ENCODE measurements around the gene TWF2. TPM values are rescaled to one million over a fixed set of nuclear protein-coding genes. Genes with fewer than 3 reads are reported as not detected.

The TWF2 gene
- total RNA-seq, 1 experiment from 2014 or later: 44.8 TPM

DNA sequence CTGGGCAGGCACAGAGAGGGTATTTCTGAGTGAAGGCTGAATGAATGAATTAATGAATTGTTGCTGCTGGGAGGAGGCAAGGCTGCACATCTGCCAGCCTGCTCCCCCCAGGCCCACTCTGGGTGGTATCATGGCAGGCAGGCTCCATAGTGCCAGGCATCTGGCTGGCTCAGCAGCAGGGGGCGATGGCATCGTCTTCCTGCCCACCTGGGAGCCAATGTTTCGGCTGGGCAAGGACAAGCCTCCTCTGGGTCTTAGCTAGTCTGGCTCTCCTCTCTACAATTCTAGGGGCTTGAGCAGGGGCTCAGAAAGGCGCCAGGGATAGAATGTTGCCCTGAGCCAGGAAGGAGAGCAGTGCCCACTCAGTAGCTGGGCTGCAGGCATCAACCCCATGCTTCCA is 11.8 kb downstream of the TWF2 start:
- no peak overlapping the region for H2AK5ac ChIP-seq (ENCODE audit: insufficient read length, low read length)
- H2BK120ac ChIP-seq (ENCODE audit: low read depth, low read length, poor library complexity, severe bottlenecking): no peak overlapping the region
- no peak overlapping the region for H2BK5ac ChIP-seq (ENCODE audit: insufficient read length, low read length)
- H3K18ac ChIP-seq (ENCODE audit: insufficient read length, low read depth, low read length): no peak overlapping the region
- H4K91ac ChIP-seq (ENCODE audit: insufficient read length, low read depth, low read length): no peak overlapping the region
- H3K4me3 Mint-ChIP-seq: no peak overlapping the region
- no peak overlapping the region for H4K8ac ChIP-seq (replicated peaks; ENCODE audit: insufficient read length, low read depth, low read length)
- no peaks in the 10 kb centered on the region; the same call in none of the 2 replicates for H3K27me3 Mint-ChIP-seq (ENCODE audit: low read depth)
- no peaks in the 10 kb centered on the region for H3K79me2 ChIP-seq (ENCODE audit: insufficient read depth, low read length)
- H2BK12ac ChIP-seq (ENCODE audit: insufficient read length, low read depth, low read length): no peak overlapping the region
- no peak overlapping the region for H3K23ac ChIP-seq (ENCODE audit: insufficient read length, low read depth, low read length)
- H3K23me2 ChIP-seq (ENCODE audit: insufficient read length, low read depth, low read length, poor library complexity, severe bottlenecking): no peaks in the 10 kb centered on the region
- H2AFZ ChIP-seq (ENCODE audit: low read length): no peak overlapping the region
- no peak overlapping the region for H3K9ac ChIP-seq (ENCODE audit: extremely low read depth, insufficient read length, low read length)
- no peak overlapping the region for H2BK20ac ChIP-seq (ENCODE audit: low read depth, low read length, poor library complexity, severe bottlenecking)
- TF ChIP-seq, protein P1, sequence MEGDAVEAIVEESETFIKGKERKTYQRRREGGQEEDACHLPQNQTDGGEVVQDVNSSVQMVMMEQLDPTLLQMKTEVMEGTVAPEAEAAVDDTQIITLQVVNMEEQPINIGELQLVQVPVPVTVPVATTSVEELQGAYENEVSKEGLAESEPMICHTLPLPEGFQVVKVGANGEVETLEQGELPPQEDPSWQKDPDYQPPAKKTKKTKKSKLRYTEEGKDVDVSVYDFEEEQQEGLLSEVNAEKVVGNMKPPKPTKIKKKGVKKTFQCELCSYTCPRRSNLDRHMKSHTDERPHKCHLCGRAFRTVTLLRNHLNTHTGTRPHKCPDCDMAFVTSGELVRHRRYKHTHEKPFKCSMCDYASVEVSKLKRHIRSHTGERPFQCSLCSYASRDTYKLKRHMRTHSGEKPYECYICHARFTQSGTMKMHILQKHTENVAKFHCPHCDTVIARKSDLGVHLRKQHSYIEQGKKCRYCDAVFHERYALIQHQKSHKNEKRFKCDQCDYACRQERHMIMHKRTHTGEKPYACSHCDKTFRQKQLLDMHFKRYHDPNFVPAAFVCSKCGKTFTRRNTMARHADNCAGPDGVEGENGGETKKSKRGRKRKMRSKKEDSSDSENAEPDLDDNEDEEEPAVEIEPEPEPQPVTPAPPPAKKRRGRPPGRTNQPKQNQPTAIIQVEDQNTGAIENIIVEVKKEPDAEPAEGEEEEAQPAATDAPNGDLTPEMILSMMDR (conservative IDR thresholded peaks at IDR 0.05): 0 out of 3 replicates have a peak, but pooled peaks have one; percentile 18
- peaks cover 0 to 14% of the 10 kb centered on the region in 2 experiments; a peak in 3 of 4 replicates for H3K4me1 Mint-ChIP-seq
- H3K56ac ChIP-seq (ENCODE audit: insufficient read length, low read depth, low read length): no peak overlapping the region
- no peaks in the 10 kb centered on the region; a peak in 2 of 5 replicates for H3K9me3 Mint-ChIP-seq
- H3K4me1 ChIP-seq (ENCODE audit: insufficient read depth, low read length): no peaks in the 10 kb centered on the region
- H3K27ac Mint-ChIP-seq: no peak overlapping the region
- no peaks in the 10 kb centered on the region for H3K27me3 ChIP-seq (ENCODE audit: insufficient read depth, low read length)
- no peak overlapping the region for H3K4me2 ChIP-seq (ENCODE audit: insufficient read depth, insufficient read length, low read length)
- H3K9me3 ChIP-seq (ENCODE audit: control insufficient read depth, low read depth, low read length): no peaks in the 10 kb centered on the region
- WGBS (ENCODE audit: extremely low coverage, insufficient read length, low lambda C conversion rate): no CpG with 5 or more reads among the region's 4 CpGs
- no peak overlapping the region for H4K5ac ChIP-seq (ENCODE audit: insufficient read length, low read depth, low read length)
- no peak overlapping the region for H3T11ph ChIP-seq (ENCODE audit: low read length)
- H2BK15ac ChIP-seq (ENCODE audit: low read depth, low read length): no peak overlapping the region
- no peaks in the 10 kb centered on the region for H4K20me1 ChIP-seq (ENCODE audit: control insufficient read depth, insufficient read depth, insufficient read length)
- H3K79me1 ChIP-seq (ENCODE audit: insufficient read depth, low read depth, low read length, poor library complexity, severe bottlenecking): no peaks in the 10 kb centered on the region
- DNase-seq: peak; percentile 23
- no peak overlapping the region for H3K14ac ChIP-seq (ENCODE audit: insufficient read depth, low read length)
- no peak overlapping the region for H3K27ac ChIP-seq (ENCODE audit: insufficient read length, low read depth, low read length)
- H3K4ac ChIP-seq (ENCODE audit: low read depth, low read length): no peak overlapping the region
- H3K36me3 Mint-ChIP-seq (ENCODE audit: insufficient read depth in 1 of 3, low read depth in 3 of 3): peaks cover 12 to 27% (median 22%) of the 10 kb centered on the region in 3 experiments
